HepG2 (cell line): ENCODE data around the gene MAP2K6. TPM values are rescaled to one million over a fixed set of nuclear protein-coding genes. Genes with fewer than 3 reads are reported as not detected.

ENCODE experiments used
- ATAC-seq: fragments of 200-7000 bp; cut with Tn5 transposase; 3 replicates; pipeline ENCODE4 v1.9.1; 2020; ENCODE audit warnings: mild to moderate bottlenecking, moderate library complexity
- BruUV-seq: library from RNA; stranded (reverse); fragments of 400-500 nt; replicated peaks from 2 replicates; lab custom pipeline; 2021; lab: Mats Ljungman, UMichigan
- CTCF ChIA-PET: fragments of 300-600 bp; formaldehyde crosslinking; extraction: SDS; loops from one replicate; lab custom pipeline; 2021; ENCODE audit warnings: low total read pairs, inconsistent platforms, low intra/inter-chr PET ratio; lab: Yijun Ruan, JAX
- POLR2A ChIA-PET: fragments of 350-600 bp; sonication (Branson Sonifier 250); formaldehyde crosslinking; loops from one replicate; lab custom pipeline; 2020; ENCODE audit warnings: antibody characterized with exemption, inconsistent platforms; lab: Yijun Ruan, JAX
- DNase-seq: peaks from one replicate; pipeline ENCODE4 v3.0.0-alpha.2; 2015; ENCODE audit warnings: low spot score
- FAIRE-seq: peaks from 3 replicates; lab custom pipeline; 2011; peaks lifted over from hg19 to GRCh38; lab: Jason Lieb, UNC
- H2AFZ ChIP-seq: one replicate; pipeline ENCODE4 v1.6.1; 2011; ENCODE audit warnings: low read length, inconsistent platforms
- H3K27ac ChIP-seq: fragments of 300-600 bp; 3 replicates; pipeline ENCODE4 v1.8.0; 2011; ENCODE audit warnings: mixed run types, mild to moderate bottlenecking, mixed read lengths, low read length, inconsistent platforms; ENCODE audit not compliant: insufficient read depth; ENCODE audit errors: extremely low read length
- H3K27me3 ChIP-seq, 2 experiments: fragments of 200-600 bp in 1 of 2; 2 replicates in 1 of 2; 3 replicates in 1 of 2; pipeline versions ENCODE4 v1.6.0 to v1.8.0; 2011; ENCODE audit warnings: low read length in 2 of 2, mild to moderate bottlenecking in 2 of 2, moderate library complexity in 2 of 2, inconsistent platforms in 1 of 2; ENCODE audit not compliant: insufficient read depth in 2 of 2, control insufficient read depth in 1 of 2
- H3K36me3 ChIP-seq, 2 experiments: fragments of 200-600 bp in 1 of 2; replicated peaks in 1 of 2; 2 replicates in 1 of 2; 3 replicates in 1 of 2; pipeline versions ENCODE4 v1.5.1 to v1.8.0; 2011; ENCODE audit warnings: low read length in 2 of 2, inconsistent platforms in 1 of 2; ENCODE audit not compliant: insufficient read depth in 2 of 2, control insufficient read depth in 1 of 2
- H3K4me1 ChIP-seq: 2 replicates; pipeline ENCODE4 v1.5.1; 2012; ENCODE audit warnings: low read length, inconsistent platforms; ENCODE audit not compliant: insufficient read depth
- H3K4me2 ChIP-seq: 2 replicates; pipeline ENCODE4 v1.6.0; 2011; ENCODE audit warnings: low read depth, low read length, inconsistent platforms
- H3K4me3 ChIP-seq, 3 experiments: fragments of 200-600 bp in 1 of 3; sonication (generic), shearing (Covaris generic) in 1 of 3; replicated peaks in 1 of 3; 2 replicates each; pipeline ENCODE4 v1.5.1; 2011 to 2016; ENCODE audit warnings: low read length in 3 of 3, inconsistent platforms in 2 of 3, low read depth in 2 of 3, mild to moderate bottlenecking in 2 of 3, control low read depth in 1 of 3, mixed read lengths in 1 of 3; ENCODE audit not compliant: insufficient read depth in 1 of 3
- H3K79me2 ChIP-seq: one replicate; pipeline ENCODE4 v1.6.1; 2011; ENCODE audit warnings: low read length, inconsistent platforms; ENCODE audit not compliant: insufficient read depth
- H3K9ac ChIP-seq: 2 replicates; pipeline ENCODE4 v1.6.0; 2011; ENCODE audit warnings: mild to moderate bottlenecking, low read depth, low read length, inconsistent platforms; ENCODE audit not compliant: insufficient read depth
- H3K9me3 ChIP-seq: 2 replicates; pipeline ENCODE4 v1.5.1; 2012; ENCODE audit warnings: mild to moderate bottlenecking, low read length
- H4K20me1 ChIP-seq: 2 replicates; pipeline ENCODE4 v1.6.0; 2011; ENCODE audit warnings: inconsistent platforms, mild to moderate bottlenecking, low read length, moderate library complexity; ENCODE audit not compliant: insufficient read depth
- BRD4 ChIP-seq: sonication (generic); formaldehyde crosslinking; IDR thresholded peaks from 2 replicates; pipeline ENCODE4 v1.4.0; 2020; ENCODE audit warnings: missing genetic modification reagents
- CREB1 ChIP-seq, 2 experiments: fragments of 450-650 bp in 1 of 2; IDR thresholded peaks; 2 replicates each; pipeline ENCODE4 v1.6.1; 2016 to 2017; ENCODE audit warnings: control low read depth in 1 of 2, mild to moderate bottlenecking in 1 of 2, missing compliant biosample characterization in 1 of 2, missing genetic modification characterization in 1 of 2
- DR1 ChIP-seq: sonication (generic); formaldehyde crosslinking; IDR thresholded peaks from 2 replicates; pipeline ENCODE4 v1.8.0; 2021; ENCODE audit warnings: mild to moderate bottlenecking, missing genetic modification reagents, inconsistent platforms
- ESRRA ChIP-seq: sonication (generic); formaldehyde crosslinking; IDR thresholded peaks from 2 replicates; pipeline ENCODE4 v1.5.1; 2020; ENCODE audit warnings: mild to moderate bottlenecking, low read depth, missing genetic modification reagents
- NR0B2 ChIP-seq: sonication (generic); formaldehyde crosslinking; IDR thresholded peaks from 2 replicates; pipeline ENCODE4 v1.4.0; 2020; ENCODE audit warnings: mild to moderate bottlenecking, missing genetic modification reagents
- PRDM4 ChIP-seq: sonication (generic); formaldehyde crosslinking; IDR thresholded peaks from 2 replicates; pipeline ENCODE4 v1.9.0; 2021; ENCODE audit warnings: missing genetic modification reagents, borderline replicate concordance
- RAD51 ChIP-seq: fragments of 450-650 bp; IDR thresholded peaks from 2 replicates; pipeline ENCODE4 v1.6.1; 2016; ENCODE audit warnings: borderline replicate concordance
- RARG ChIP-seq: sonication (generic); formaldehyde crosslinking; IDR thresholded peaks from 2 replicates; pipeline ENCODE4 v1.4.0; 2020; ENCODE audit warnings: low read depth, mild to moderate bottlenecking, missing genetic modification reagents
- SMARCC2 ChIP-seq: fragments of 450-650 bp; IDR thresholded peaks from 2 replicates; pipeline ENCODE4 v1.6.1; 2017; ENCODE audit warnings: antibody characterized with exemption, mild to moderate bottlenecking
- SNAPC4 ChIP-seq: sonication (generic); formaldehyde crosslinking; IDR thresholded peaks from 2 replicates; pipeline ENCODE4 v1.4.0; 2020; ENCODE audit warnings: mild to moderate bottlenecking, missing genetic modification reagents
- SP4 ChIP-seq: sonication (generic); formaldehyde crosslinking; IDR thresholded peaks from 2 replicates; pipeline ENCODE4 v1.8.1; 2023; ENCODE audit warnings: mild to moderate bottlenecking, missing genetic modification reagents
- ZNF281 ChIP-seq: sonication (generic); formaldehyde crosslinking; IDR thresholded peaks from 2 replicates; pipeline ENCODE4 v1.4.0; 2020; ENCODE audit warnings: missing genetic modification reagents, borderline replicate concordance
- ZNF431 ChIP-seq: sonication (generic); formaldehyde crosslinking; IDR thresholded peaks from 2 replicates; pipeline ENCODE4 v1.9.0; 2022; ENCODE audit warnings: missing genetic modification reagents, low read depth, mild to moderate bottlenecking, borderline replicate concordance
- ZNF446 ChIP-seq: sonication (generic); formaldehyde crosslinking; IDR thresholded peaks from 2 replicates; pipeline ENCODE4 v1.5.0; 2020; ENCODE audit warnings: mild to moderate bottlenecking, missing genetic modification reagents
- WGBS: methylation state at CpG from one replicate; pipeline ENCODE4 v1.1.6; 2017; ENCODE audit warnings: low lambda C conversion rate; 5-methylcytosine and 5-hydroxymethylcytosine counted together
- in situ Hi-C: cut with HindIII; loops from 2 replicates; pipeline ENCODE4 v1.10.0; 2017; ENCODE audit warnings: low pct_unique_long_range_greater_than_20kb; ENCODE audit not compliant: extremely low pct_ligation_motif_present
- intact Hi-C: fragments of 100-400 bp; cut with micrococcal nuclease; formaldehyde crosslinking; loops from one replicate; pipeline ENCODE4 v1.10.0; 2022; ENCODE audit not compliant: unreplicated experiment
- polyA plus RNA-seq, 8 experiments: library from polyadenylated mRNA; depleted of rRNA in 3 of 8; stranded (reverse) in 7 of 8; unstranded in 1 of 8; fragments of >200 nt; fragmentation: Illumina TruSeq in 4 of 8; extraction: Trizol in 4 of 8; gene quantifications; 2 replicates each; pipeline versions ENCODE4 v1.2.1 to v1.2.3, GENCODE V29; 2011 to 2016; ENCODE audit warnings: low read depth in 4 of 8, missing spikeins in 1 of 8, mixed read lengths in 1 of 8; ENCODE audit not compliant: insufficient read depth in 1 of 8
- total RNA-seq, 5 experiments: library from RNA; depleted of rRNA; stranded (reverse); fragments of >200 nt; fragmentation: Illumina TruSeq; extraction: Trizol; gene quantifications; 2 replicates each; pipeline ENCODE4 v1.2.3, GENCODE V29; 2016; ENCODE audit warnings: low read depth in 1 of 5

MAP2K6 gene
- total and polyA plus RNA-seq, 2 of the 13 experiments (the other 11 are each of a cell fraction or from before 2014, with no cell fraction given), result 5.1 to 33.6 TPM

GRCh38 chr17:69455040-69455439 is 40.5 kb downstream of the MAP2K6 start:
- BruUV-seq, result no TSS peak
- intact Hi-C loops (no loop called here), in situ Hi-C loops (no loop called here)

More at GRCh38 chr17:69455040-69455439, 40.5 kb downstream of the MAP2K6 start:
- Histone ChIP-seq H3K9me3 (no peaks in the 10 kb centered on the region), H3K36me3 (no peaks in the 10 kb centered on the region), H3K27ac (no peak overlapping the region), H3K27me3 (no peaks in the 10 kb centered on the region), H4K20me1 (no peaks in the 10 kb centered on the region), H3K9ac (no peak overlapping the region), H3K4me1 (no peaks in the 10 kb centered on the region), H3K79me2 (no peaks in the 10 kb centered on the region), H3K4me3 (no peak overlapping the region), H2AFZ (no peak overlapping the region), H3K4me2 (no peak overlapping the region)
- DNase-seq (no peak), FAIRE-seq (no peak), ATAC-seq (no peak)
- POLR2A ChIA-PET, result no interaction called here
- CTCF ChIA-PET, result no interaction called here
- 100% methylated on average over 1 of the region's 1 CpG for WGBS
- TF ChIP-seq SMARCC2, result no peak
- TF ChIP-seq ZNF446 (CRISPR knock-in tag), result no peak
- TF ChIP-seq RARG (CRISPR knock-in tag), result no peak
- no peak for TF ChIP-seq ZNF281 (CRISPR knock-in tag)
- no peak for TF ChIP-seq SP4 (CRISPR knock-in tag)
- TF ChIP-seq DR1 (CRISPR knock-in tag), result no peak
- TF ChIP-seq PRDM4 (CRISPR knock-in tag), result no peak
- TF ChIP-seq BRD4, result no peak
- no peak for TF ChIP-seq RAD51
- no peak for TF ChIP-seq ESRRA (CRISPR knock-in tag)
- TF ChIP-seq CREB1 (IDR thresholded peaks at IDR 0.05), result no peak
- no peak for TF ChIP-seq CREB1 (CRISPR knock-in tag; IDR thresholded peaks at IDR 0.05)
- no peak for TF ChIP-seq NR0B2 (CRISPR knock-in tag)
- no peak for TF ChIP-seq ZNF431 (CRISPR knock-in tag)
- TF ChIP-seq SNAPC4 (CRISPR knock-in tag), result no peak
